Neural progenitor cell (in vitro differentiated cells): ENCODE results near the gene ETFA. TPM values are rescaled to one million over a fixed set of nuclear protein-coding genes. Genes with fewer than 3 reads are reported as not detected.
"Not testable (repeated sequence)": the region's sequence is repeated elsewhere in the genome, so short reads cannot be mapped to it uniquely, and the experiment has no call there.

ENCODE experiments used
- DNase-seq: peaks from one replicate; pipeline ENCODE4 v3.0.0-alpha.2; 2016; ENCODE audit warnings: low spot score
- H2AFZ ChIP-seq: fragments of 200-600 bp; sonication (generic); replicated peaks from 2 replicates; pipeline ENCODE4 v1.6.1; 2016; ENCODE audit warnings: antibody characterized with exemption
- H3F3A ChIP-seq: fragments of 200-600 bp; sonication (generic); 2 replicates; pipeline ENCODE4 v1.6.1; 2016; ENCODE audit warnings: antibody characterized with exemption, low read depth
- H3K27ac ChIP-seq: fragments of 200-600 bp; sonication (generic); 2 replicates; pipeline ENCODE4 v1.5.1; 2016; ENCODE audit warnings: mild to moderate bottlenecking
- H3K27me3 ChIP-seq: fragments of 200-600 bp; sonication (generic); 2 replicates; pipeline ENCODE4 v1.6.1; 2016; ENCODE audit warnings: mild to moderate bottlenecking, moderate library complexity
- H3K36me3 ChIP-seq: fragments of 200-600 bp; sonication (generic); 2 replicates; pipeline ENCODE4 v1.5.1; 2016
- H3K4me1 ChIP-seq: fragments of 200-600 bp; sonication (generic); 2 replicates; pipeline ENCODE4 v1.6.1; 2016; ENCODE audit warnings: mixed run types
- H3K4me2 ChIP-seq: fragments of 200-600 bp; sonication (generic); 2 replicates; pipeline ENCODE4 v1.6.1; 2016
- H3K4me3 ChIP-seq: fragments of 200-600 bp; sonication (generic); 2 replicates; pipeline ENCODE4 v1.5.1; 2016
- H3K79me2 ChIP-seq: fragments of 200-600 bp; sonication (generic); 2 replicates; pipeline ENCODE4 v1.6.1; 2016; ENCODE audit warnings: low read depth
- H3K9ac ChIP-seq: fragments of 200-600 bp; sonication (generic); 2 replicates; pipeline ENCODE4 v1.6.1; 2016
- H3K9me3 ChIP-seq: fragments of 200-600 bp; sonication (generic); 2 replicates; pipeline ENCODE4 v1.5.1; 2016; ENCODE audit warnings: low read depth
- H4K20me1 ChIP-seq: fragments of 200-600 bp; sonication (generic); 2 replicates; pipeline ENCODE4 v1.6.1; 2016; ENCODE audit warnings: low read depth
- H3K27ac Mint-ChIP-seq: 3 replicates; pipeline ENCODE4 v1.8.0; 2021; ENCODE audit warnings: mixed read lengths
- H3K27me3 Mint-ChIP-seq: 2 replicates; pipeline ENCODE4 v1.8.0; 2022; ENCODE audit warnings: low read depth, mild to moderate bottlenecking, inconsistent platforms, moderate library complexity, mixed read lengths; ENCODE audit not compliant: insufficient read depth
- H3K36me3 Mint-ChIP-seq: 3 replicates; pipeline ENCODE4 v1.8.0; 2021; ENCODE audit warnings: mixed read lengths
- H3K4me1 Mint-ChIP-seq: 3 replicates; pipeline ENCODE4 v1.8.0; 2021; ENCODE audit warnings: mixed read lengths
- H3K4me3 Mint-ChIP-seq: 3 replicates; pipeline ENCODE4 v1.8.0; 2021; ENCODE audit warnings: mild to moderate bottlenecking, moderate library complexity, mixed read lengths
- H3K9me3 Mint-ChIP-seq: 3 replicates; pipeline ENCODE4 v1.8.0; 2020; ENCODE audit warnings: mixed read lengths
- CTCF ChIP-seq: fragments of 200-600 bp; sonication (generic); IDR thresholded peaks from 2 replicates; pipeline ENCODE4 v1.5.1; 2017; ENCODE audit warnings: antibody characterized with exemption, mild to moderate bottlenecking
- EZH2 ChIP-seq: fragments of 200-600 bp; sonication (generic); IDR thresholded peaks from 2 replicates; pipeline ENCODE4 v1.6.1; 2017; ENCODE audit warnings: antibody characterized with exemption, mild to moderate bottlenecking, moderate library complexity
- EZH2phosphoT487 ChIP-seq: fragments of 200-600 bp; sonication (generic); IDR thresholded peaks from 2 replicates; pipeline ENCODE4 v1.6.1; 2017; ENCODE audit warnings: antibody characterized with exemption
- total RNA-seq: library from RNA; depleted of rRNA; stranded (reverse); fragments of >200 nt; gene quantifications from 2 replicates; pipeline ENCODE4 v1.2.3, GENCODE V29; 2015; ENCODE audit warnings: low replicate concordance

ETFA gene
- total RNA-seq, 1 donor from 2014 or later: 99.3 TPM

- TF ChIP-seq CTCF: no peak
- no peak for TF ChIP-seq EZH2
- TF ChIP-seq EZH2phosphoT487: no peak
- peaks cover 71% of the 10 kb centered on the region for H3K36me3 Mint-ChIP-seq
- no peak overlapping the region for H3K27ac ChIP-seq
- H3K4me1 ChIP-seq: no peaks in the 10 kb centered on the region
- H3K9me3 Mint-ChIP-seq: peaks cover 57% of the 10 kb centered on the region
- H3K36me3 ChIP-seq: peaks cover 12% of the 10 kb centered on the region
- DNase-seq: no peak
- H4K20me1 ChIP-seq: no peaks in the 10 kb centered on the region
- no peaks in the 10 kb centered on the region for H3K4me1 Mint-ChIP-seq
- H3K9me3 ChIP-seq: peaks cover 22% of the 10 kb centered on the region
- H3K27ac Mint-ChIP-seq: no peak overlapping the region
- no peak overlapping the region for H3K4me3 ChIP-seq
- H3K4me3 Mint-ChIP-seq: no peak overlapping the region
- no peak overlapping the region for H3K9ac ChIP-seq
- H2AFZ ChIP-seq: no peak overlapping the region
- no peaks in the 10 kb centered on the region for H3K27me3 ChIP-seq
- no peaks in the 10 kb centered on the region for H3K79me2 ChIP-seq
- no peak overlapping the region for H3K4me2 ChIP-seq
- H3K27me3 Mint-ChIP-seq: peaks cover 10% of the 10 kb centered on the region
- no peaks in the 10 kb centered on the region for H3F3A ChIP-seq
Observed at GRCh38 chr15:76267077-76267476, 44.2 kb downstream of the ETFA start.

GRCh38 chr15:76265769-76266168 lies 45.5 kb downstream of the ETFA start:
- not testable (repeated sequence) for H3K27me3 Mint-ChIP-seq, H3K9ac ChIP-seq, H4K20me1 ChIP-seq, H3K27me3 ChIP-seq, DNase-seq, H3F3A ChIP-seq, H3K27ac Mint-ChIP-seq, H3K4me2 ChIP-seq, H3K27ac ChIP-seq, H3K79me2 ChIP-seq, H3K4me3 Mint-ChIP-seq, H3K4me1 Mint-ChIP-seq, H3K4me1 ChIP-seq, H3K4me3 ChIP-seq, H2AFZ ChIP-seq
- Mint-ChIP-seq H3K36me3 (peaks cover 76% of the 10 kb centered on the region), H3K9me3 (peaks cover 61% of the 10 kb centered on the region)
- Histone ChIP-seq H3K9me3 (peaks cover 25% of the 10 kb centered on the region), H3K36me3 (peaks cover 12% of the 10 kb centered on the region)

- H3K4me2 ChIP-seq: no peak overlapping the region
- no peak for DNase-seq
- Mint-ChIP-seq H3K4me3 (no peak overlapping the region), H3K9me3 (peaks cover 29% of the 10 kb centered on the region), H3K36me3 (peaks cover 57% of the 10 kb centered on the region), H3K27ac (no peak overlapping the region), H3K27me3 (peaks cover 7% of the 10 kb centered on the region), H3K4me1 (no peaks in the 10 kb centered on the region)
- H3K79me2 ChIP-seq: no peaks in the 10 kb centered on the region
- no peaks in the 10 kb centered on the region for H3K4me1 ChIP-seq
- H3K36me3 ChIP-seq: no peaks in the 10 kb centered on the region
- no peak overlapping the region for H3K27ac ChIP-seq
- TF ChIP-seq EZH2 (no peak), CTCF (no peak), EZH2phosphoT487 (no peak)
- no peak overlapping the region for H3K9ac ChIP-seq
- no peaks in the 10 kb centered on the region for H4K20me1 ChIP-seq
- H3K27me3 ChIP-seq: no peaks in the 10 kb centered on the region
- H3K4me3 ChIP-seq: no peak overlapping the region
- H3K9me3 ChIP-seq: peaks cover 15% of the 10 kb centered on the region
- H3F3A ChIP-seq: no peaks in the 10 kb centered on the region
- no peak overlapping the region for H2AFZ ChIP-seq
Observed at GRCh38 chr15:76260246-76260938, 50.9 kb downstream of the ETFA start.

- Histone ChIP-seq H3K36me3 (no peaks in the 10 kb centered on the region), H3K4me1 (no peaks in the 10 kb centered on the region), H3F3A (peaks cover 2% of the 10 kb centered on the region), H2AFZ (no peak overlapping the region), H3K27me3 (no peaks in the 10 kb centered on the region), H3K4me3 (no peak overlapping the region), H3K9ac (no peak overlapping the region), H3K4me2 (no peak overlapping the region), H3K79me2 (no peaks in the 10 kb centered on the region), H4K20me1 (peaks cover under 1% of the 10 kb centered on the region), H3K27ac (no peak overlapping the region), H3K9me3 (peaks cover 15% of the 10 kb centered on the region)
- peaks cover 47% of the 10 kb centered on the region for H3K36me3 Mint-ChIP-seq
- H3K4me1 Mint-ChIP-seq: no peaks in the 10 kb centered on the region
- no peak for TF ChIP-seq EZH2
- TF ChIP-seq CTCF: no peak
- TF ChIP-seq EZH2phosphoT487: no peak
- H3K27me3 Mint-ChIP-seq: peaks cover 4% of the 10 kb centered on the region
- DNase-seq: no peak
- no peak overlapping the region for H3K4me3 Mint-ChIP-seq
- no peak overlapping the region for H3K27ac Mint-ChIP-seq
- peaks cover 23% of the 10 kb centered on the region for H3K9me3 Mint-ChIP-seq
Observed at GRCh38 chr15:76259392-76259791, 51.9 kb downstream of the ETFA start.
